Measurements from ENCODE around the gene SLX4IP. TPM values are rescaled to one million over a fixed set of nuclear protein-coding genes. Genes with fewer than 3 reads are reported as not detected.

SLX4IP gene
- total and polyA plus RNA-seq, 2 of the 13 experiments (the other 11 are each of a cell fraction or from before 2014, with no cell fraction given): 3.6 to 7.3 TPM

- TF ChIP-seq ZBED4 (CRISPR knock-in tag; IDR thresholded peaks at IDR 0.05; ENCODE audit: borderline replicate concordance) (0 out of 2 replicates have a peak, but pooled peaks have one; percentile 6), CAMTA2 (CRISPR knock-in tag; IDR thresholded peaks at IDR 0.05; ENCODE audit: borderline replicate concordance) (peak; percentile 7; the same call in 1 of the 2 replicates), ZNF879 (CRISPR knock-in tag; IDR thresholded peaks at IDR 0.05) (0 out of 2 replicates have a peak, but pooled peaks have one; percentile 69), ZNF138 (CRISPR knock-in tag; IDR thresholded peaks at IDR 0.05; ENCODE audit: low read depth) (peak; percentile 12; the same call in 1 of the 2 replicates), HNF4A (CRISPR knock-in tag; IDR thresholded peaks at IDR 0.05) (no peak), ZNF263 (CRISPR knock-in tag; IDR thresholded peaks at IDR 0.05) (peak; percentile 88), TAF15 (IDR thresholded peaks at IDR 0.05; ENCODE audit: low read depth, low read length, poor library complexity, severe bottlenecking) (no peak), RBM22 (optimal IDR thresholded peaks at IDR 0.05; ENCODE audit: low read length) (peak; percentile 35), SSRP1 (CRISPR knock-in tag; IDR thresholded peaks at IDR 0.05) (0 out of 2 replicates have a peak, but pooled peaks have one; percentile 4), ZNF143 (CRISPR knock-in tag; IDR thresholded peaks at IDR 0.05) (no peak), NRL (CRISPR knock-in tag; IDR thresholded peaks at IDR 0.05; ENCODE audit: borderline replicate concordance) (no peak), REST (IDR thresholded peaks at IDR 0.05; ENCODE audit: borderline replicate concordance in 1 of 2, low read depth in 1 of 2, low read length in 2 of 2) (no peak), SALL2 (CRISPR knock-in tag; IDR thresholded peaks at IDR 0.05) (0 out of 2 replicates have a peak, but pooled peaks have one; percentile 6)
- TF ChIP-seq, protein P1, sequence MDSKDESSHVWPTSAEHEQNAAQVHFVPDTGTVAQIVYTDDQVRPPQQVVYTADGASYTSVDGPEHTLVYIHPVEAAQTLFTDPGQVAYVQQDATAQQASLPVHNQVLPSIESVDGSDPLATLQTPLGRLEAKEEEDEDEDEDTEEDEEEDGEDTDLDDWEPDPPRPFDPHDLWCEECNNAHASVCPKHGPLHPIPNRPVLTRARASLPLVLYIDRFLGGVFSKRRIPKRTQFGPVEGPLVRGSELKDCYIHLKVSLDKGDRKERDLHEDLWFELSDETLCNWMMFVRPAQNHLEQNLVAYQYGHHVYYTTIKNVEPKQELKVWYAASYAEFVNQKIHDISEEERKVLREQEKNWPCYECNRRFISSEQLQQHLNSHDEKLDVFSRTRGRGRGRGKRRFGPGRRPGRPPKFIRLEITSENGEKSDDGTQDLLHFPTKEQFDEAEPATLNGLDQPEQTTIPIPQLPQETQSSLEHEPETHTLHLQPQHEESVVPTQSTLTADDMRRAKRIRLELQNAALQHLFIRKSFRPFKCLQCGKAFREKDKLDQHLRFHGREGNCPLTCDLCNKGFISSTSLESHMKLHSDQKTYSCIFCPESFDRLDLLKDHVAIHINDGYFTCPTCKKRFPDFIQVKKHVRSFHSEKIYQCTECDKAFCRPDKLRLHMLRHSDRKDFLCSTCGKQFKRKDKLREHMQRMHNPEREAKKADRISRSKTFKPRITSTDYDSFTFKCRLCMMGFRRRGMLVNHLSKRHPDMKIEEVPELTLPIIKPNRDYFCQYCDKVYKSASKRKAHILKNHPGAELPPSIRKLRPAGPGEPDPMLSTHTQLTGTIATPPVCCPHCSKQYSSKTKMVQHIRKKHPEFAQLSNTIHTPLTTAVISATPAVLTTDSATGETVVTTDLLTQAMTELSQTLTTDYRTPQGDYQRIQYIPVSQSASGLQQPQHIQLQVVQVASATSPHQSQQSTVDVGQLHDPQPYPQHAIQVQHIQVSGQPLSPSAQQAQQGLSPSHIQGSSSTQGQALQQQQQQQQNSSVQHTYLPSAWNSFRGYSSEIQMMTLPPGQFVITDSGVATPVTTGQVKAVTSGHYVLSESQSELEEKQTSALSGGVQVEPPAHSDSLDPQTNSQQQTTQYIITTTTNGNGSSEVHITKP (CRISPR knock-in tag; IDR thresholded peaks at IDR 0.05; ENCODE audit: low read depth): 0 out of 2 replicates have a peak, but pooled peaks have one; percentile 6
- TF ChIP-seq, protein P2, sequence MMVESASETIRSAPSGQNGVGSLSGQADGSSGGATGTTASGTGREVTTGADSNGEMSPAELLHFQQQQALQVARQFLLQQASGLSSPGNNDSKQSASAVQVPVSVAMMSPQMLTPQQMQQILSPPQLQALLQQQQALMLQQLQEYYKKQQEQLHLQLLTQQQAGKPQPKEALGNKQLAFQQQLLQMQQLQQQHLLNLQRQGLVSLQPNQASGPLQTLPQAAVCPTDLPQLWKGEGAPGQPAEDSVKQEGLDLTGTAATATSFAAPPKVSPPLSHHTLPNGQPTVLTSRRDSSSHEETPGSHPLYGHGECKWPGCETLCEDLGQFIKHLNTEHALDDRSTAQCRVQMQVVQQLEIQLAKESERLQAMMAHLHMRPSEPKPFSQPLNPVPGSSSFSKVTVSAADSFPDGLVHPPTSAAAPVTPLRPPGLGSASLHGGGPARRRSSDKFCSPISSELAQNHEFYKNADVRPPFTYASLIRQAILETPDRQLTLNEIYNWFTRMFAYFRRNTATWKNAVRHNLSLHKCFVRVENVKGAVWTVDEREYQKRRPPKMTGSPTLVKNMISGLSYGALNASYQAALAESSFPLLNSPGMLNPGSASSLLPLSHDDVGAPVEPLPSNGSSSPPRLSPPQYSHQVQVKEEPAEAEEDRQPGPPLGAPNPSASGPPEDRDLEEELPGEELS (CRISPR knock-in tag; IDR thresholded peaks at IDR 0.05): 0 out of 2 replicates have a peak, but pooled peaks have one; percentile 7
Measured at GRCh38 chr20:10433014-10433622, 2.0 kb upstream of the SLX4IP start (continued).
